SK-N-SH (cell line): ENCODE data around the gene MACROD2.

Experiments
- EP300 ChIP-seq, 2 experiments: IDR thresholded peaks; 2 replicates each; pipeline versions ENCODE4 v1.4.0 to v1.6.1; 2012; ENCODE audit warnings: borderline replicate concordance in 1 of 2, low read depth in 1 of 2, low read length in 1 of 2
- NFIC ChIP-seq: IDR thresholded peaks from 2 replicates; pipeline ENCODE4 v1.4.0; 2012; ENCODE audit warnings: borderline replicate concordance
- SMC3 ChIP-seq: IDR thresholded peaks from 2 replicates; pipeline ENCODE4 v1.6.1; 2012; ENCODE audit warnings: low read depth, low read length, improper control_type of control experiment

DNA sequence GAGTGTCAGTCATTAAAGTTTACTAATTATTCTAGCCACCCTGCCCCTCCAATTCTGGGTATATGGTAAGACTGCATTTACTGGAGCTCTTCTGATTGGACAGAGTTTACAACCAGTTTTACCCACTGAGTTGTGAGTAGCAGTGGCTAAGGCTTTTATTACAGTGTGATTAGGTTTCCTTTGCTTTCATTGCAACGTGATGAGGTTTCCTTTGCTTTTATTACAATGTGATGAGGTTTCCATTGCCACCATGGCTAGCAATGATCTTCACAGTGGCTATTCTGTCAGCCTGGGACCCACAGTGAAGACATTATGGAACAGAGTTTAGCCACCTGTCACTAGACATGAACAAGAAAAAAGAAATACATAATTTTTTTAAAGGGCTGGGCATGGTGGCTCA is 1052.3 kb downstream of the MACROD2 start:
- TF ChIP-seq EP300 (IDR thresholded peaks at IDR 0.05; ENCODE audit: borderline replicate concordance in 1 of 2, low read depth in 1 of 2, low read length in 1 of 2), result no peak
- TF ChIP-seq NFIC, result no peak
- no peak for TF ChIP-seq SMC3
